Astrocyte of the cerebellum (primary cell): ENCODE results near the gene CHKA.

ENCODE experiments used
- DNase-seq: peaks from one replicate; pipeline ENCODE4 v3.0.0-alpha.2; 2011; ENCODE audit warnings: low read depth
- H3K4me3 ChIP-seq: 2 replicates; pipeline ENCODE4 v1.5.1; 2011; ENCODE audit warnings: mild to moderate bottlenecking, low read depth, low read length, moderate library complexity
- CTCF ChIP-seq: IDR thresholded peaks from 2 replicates; pipeline ENCODE4 v1.5.1; 2012; ENCODE audit warnings: low read length, low read depth, moderate library complexity, mild to moderate bottlenecking; ENCODE audit errors: missing control alignments
- in situ Hi-C: cut with HindIII; loops from 2 replicates; pipeline ENCODE4 v1.10.0; 2017; ENCODE audit warnings: low sequenced_read_pairs

The CHKA gene

GRCh38 chr11:68140496-68141245, 19.5 kb upstream of the CHKA start:
- H3K4me3 ChIP-seq, result no peak overlapping the region
- DNase-seq, result no peak
- TF ChIP-seq CTCF, result no peak
- in situ Hi-C loops, result no loop called here

GRCh38 chr11:68138237-68138636, 17.0 kb upstream of the CHKA start:
- no peak for TF ChIP-seq CTCF
- no peak for DNase-seq
- in situ Hi-C loops, result no loop called here
- H3K4me3 ChIP-seq, result no peak overlapping the region

- TF ChIP-seq CTCF, result no peak
- no peak overlapping the region for H3K4me3 ChIP-seq
- DNase-seq, result no peak
- in situ Hi-C loops, result no loop called here
Measured at GRCh38 chr11:68137833-68138232, 16.6 kb upstream of the CHKA start.

- no peak for DNase-seq
- in situ Hi-C loops, result no loop called here
- H3K4me3 ChIP-seq, result no peak overlapping the region
- TF ChIP-seq CTCF, result no peak
Measured at GRCh38 chr11:68136866-68137265, 15.7 kb upstream of the CHKA start.

GRCh38 chr11:68135161-68135560, 14.0 kb upstream of the CHKA start:
- no peak overlapping the region for H3K4me3 ChIP-seq
- no peak for DNase-seq
- no peak for TF ChIP-seq CTCF
- in situ Hi-C loops, result no loop called here

GRCh38 chr11:68133761-68134160, 12.6 kb upstream of the CHKA start:
- no peak overlapping the region for H3K4me3 ChIP-seq
- no peak for DNase-seq
- no peak for TF ChIP-seq CTCF
- in situ Hi-C loops, result no loop called here

- no peak overlapping the region for H3K4me3 ChIP-seq
- in situ Hi-C loops, result no loop called here
- no peak for DNase-seq
- no peak for TF ChIP-seq CTCF
Measured at GRCh38 chr11:68130121-68130520, 8.9 kb upstream of the CHKA start.
